Effector CD4-positive, alpha-beta T cell (primary cell): ENCODE measurements around the gene DOCK1.

Source experiments
- DNase-seq: peaks from one replicate; pipeline ENCODE4 v3.0.0-alpha.2; 2020

DOCK1 gene

DNA sequence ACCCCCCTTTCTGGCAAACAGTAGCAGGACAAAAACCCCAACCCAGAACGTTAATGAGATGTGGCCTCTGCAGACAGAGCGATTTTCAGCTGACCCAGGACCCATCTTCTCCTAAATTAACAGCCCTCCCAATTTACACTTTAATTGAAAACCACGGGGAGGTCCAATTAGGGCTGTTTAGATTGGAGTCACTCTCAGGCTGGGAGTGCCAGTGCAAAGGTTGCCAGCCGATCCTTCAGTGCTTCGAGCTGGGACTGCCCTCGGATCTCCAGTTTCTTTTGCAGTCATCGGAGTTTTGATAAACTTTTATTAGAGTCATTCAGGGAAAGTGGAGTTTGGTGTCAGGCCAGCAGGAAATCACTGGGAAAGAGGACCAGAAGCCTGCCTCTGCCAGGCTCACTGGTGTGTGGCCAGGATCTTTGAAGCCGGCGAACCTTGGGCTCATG lies 108.0 kb downstream of the DOCK1 start:
- no peak for DNase-seq

DNA sequence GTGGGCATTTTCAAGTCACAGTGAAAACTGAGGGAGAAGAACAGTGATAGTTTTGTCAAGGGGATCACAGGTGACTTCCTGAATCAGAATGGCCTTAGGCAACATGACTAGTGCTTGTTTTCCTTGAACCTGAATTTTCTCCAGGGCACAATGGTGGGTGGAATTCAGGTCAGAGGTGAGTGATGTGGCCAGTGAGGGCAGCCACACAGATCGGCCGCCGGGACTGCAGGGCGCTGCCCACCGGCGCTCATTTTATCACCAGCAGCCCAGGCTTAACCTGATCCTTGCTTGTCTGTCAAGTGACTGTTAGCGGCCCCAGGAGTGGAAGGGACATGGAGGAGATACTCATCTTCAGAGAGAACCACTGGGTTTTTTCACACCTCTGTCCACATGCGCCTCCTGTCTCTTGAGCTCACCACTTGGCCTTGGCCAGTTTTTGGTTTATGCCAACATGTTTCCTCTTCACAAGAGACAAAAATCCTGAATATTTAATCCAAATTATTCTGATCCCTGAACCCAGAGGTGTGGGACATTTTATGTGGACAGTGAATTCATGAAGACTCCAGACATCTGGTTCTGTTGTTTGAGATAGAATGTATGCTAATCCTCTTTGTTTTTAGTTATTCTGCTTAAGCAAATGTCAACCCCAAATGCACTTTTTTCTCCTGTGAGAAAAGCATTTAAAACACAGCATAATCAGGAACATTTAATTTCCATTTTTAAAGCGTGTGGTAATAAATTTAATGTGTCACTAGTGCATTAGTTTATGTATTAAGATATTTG lies 108.7 kb downstream of the DOCK1 start:
- DNase-seq = no peak

DNA sequence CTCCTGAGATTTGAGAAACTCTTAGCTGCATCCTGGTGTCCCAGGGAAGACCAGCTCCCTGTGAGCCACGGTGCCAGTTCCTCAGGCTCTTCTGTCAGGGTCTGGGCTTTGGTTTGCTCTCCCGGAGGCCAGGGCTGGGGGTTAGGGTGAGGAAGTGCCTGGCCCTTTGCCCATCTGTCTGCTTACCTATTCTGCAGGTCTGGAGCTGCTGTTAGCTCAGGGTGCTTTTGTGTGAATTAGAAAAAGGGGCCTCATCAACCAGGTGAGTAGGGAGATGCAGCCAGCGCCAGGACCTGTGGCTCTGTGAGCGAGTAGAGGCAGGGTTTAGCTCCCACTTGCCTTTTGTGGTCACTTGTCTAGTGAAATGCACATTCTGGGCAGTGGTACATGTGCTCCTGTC lies 109.4 kb downstream of the DOCK1 start:
- no peak for DNase-seq

DNA sequence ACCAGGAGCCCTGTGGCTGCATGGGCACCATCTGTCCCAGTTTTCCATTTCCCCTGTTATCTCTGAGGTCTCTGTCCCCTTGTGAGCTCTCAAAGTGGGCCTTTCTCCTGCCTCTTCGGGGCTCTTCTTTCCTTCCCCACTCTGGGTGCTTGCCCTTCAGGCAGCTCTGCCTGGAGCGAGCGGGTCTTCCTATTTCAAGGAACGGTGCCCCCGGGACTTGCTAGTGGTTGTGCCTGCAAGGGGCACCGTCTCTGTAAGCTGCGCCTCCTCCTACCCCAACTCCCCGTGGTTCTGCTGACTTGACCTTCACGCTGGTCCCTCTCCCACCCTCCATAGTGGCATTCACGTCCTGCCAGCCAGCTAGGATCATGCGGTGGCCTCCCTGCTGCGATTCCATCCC lies 110.1 kb downstream of the DOCK1 start:
- DNase-seq = no peak

DNA sequence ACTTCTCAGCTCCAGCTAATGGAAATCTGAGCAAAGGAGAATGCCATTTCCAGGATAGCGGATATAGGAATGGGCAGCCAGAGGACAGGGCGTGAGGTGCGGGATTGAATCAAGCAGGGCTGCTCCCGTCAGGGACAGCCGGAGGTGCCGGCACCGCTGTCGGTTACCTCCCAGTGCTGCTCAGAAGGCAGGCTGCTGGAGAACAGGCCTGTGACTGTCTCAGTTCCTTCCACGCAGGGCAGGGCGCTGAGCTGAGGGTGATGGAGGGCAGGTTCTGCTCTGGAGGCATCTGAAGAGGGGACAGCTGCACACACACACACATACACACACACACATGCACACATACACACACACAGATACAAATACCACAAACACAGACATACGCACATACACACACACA lies 111.1 kb downstream of the DOCK1 start:
- DNase-seq = no peak

DNA sequence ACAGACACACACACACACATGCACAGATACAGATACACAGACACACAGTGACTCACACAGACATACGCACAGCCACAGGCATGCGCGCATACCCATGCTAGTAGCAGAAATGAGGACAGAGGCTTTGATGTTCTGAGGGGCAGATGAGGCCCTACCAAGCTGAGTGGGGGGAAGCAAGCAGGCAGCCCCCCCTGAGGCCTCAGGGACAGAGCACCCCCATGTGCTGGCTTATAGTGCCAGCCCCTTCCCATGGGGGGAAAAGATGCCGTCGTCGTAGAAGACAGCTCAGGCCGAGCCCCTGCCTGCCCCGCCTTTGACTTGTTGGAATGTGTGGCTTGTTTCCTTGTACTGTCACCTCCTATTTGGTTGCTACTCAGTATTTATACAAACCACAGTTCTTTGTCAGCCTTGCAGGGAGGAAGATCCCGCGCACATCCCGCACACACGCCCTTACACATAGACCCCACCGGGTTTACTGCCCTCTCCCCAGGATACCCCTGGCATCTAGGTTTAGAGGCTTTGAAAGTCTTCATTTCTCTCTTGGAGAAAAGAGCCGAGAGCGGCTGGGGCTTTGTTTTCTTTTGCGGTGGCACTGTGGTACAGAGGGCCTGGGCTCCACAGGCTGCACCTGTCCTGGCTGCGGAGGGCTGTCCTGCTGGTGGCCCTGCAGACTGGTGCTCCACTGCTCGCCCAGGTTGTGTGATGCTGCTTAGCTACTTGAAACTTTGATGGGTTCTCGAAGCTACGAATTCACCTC lies 112.5 kb downstream of the DOCK1 start:
- DNase-seq = no peak

- no peak for DNase-seq
Measured at GRCh38 chr10:127018298-127018650, 113.0 kb downstream of the DOCK1 start.

- DNase-seq = no peak
Measured at GRCh38 chr10:127018766-127019165, 113.5 kb downstream of the DOCK1 start.

DNA sequence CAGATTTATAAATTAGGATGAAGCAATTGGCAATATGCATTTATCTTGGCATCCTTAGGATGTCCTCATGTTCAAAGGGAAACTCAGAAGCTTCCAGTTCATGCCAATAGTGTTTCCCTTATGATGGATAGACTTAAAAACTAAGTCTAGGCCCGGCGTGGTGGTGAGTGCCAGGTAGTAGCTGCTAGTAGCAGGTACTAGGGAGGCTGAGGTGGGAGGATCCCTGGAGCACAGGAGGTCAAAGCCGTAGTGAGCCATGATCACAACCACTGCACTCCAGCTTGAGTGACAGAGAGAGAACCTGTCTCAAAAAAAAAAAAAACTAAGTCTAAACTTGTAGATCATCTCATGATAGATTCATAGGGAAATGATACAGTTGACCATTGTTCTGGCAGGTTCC lies 115.0 kb downstream of the DOCK1 start:
- no peak for DNase-seq

DNA sequence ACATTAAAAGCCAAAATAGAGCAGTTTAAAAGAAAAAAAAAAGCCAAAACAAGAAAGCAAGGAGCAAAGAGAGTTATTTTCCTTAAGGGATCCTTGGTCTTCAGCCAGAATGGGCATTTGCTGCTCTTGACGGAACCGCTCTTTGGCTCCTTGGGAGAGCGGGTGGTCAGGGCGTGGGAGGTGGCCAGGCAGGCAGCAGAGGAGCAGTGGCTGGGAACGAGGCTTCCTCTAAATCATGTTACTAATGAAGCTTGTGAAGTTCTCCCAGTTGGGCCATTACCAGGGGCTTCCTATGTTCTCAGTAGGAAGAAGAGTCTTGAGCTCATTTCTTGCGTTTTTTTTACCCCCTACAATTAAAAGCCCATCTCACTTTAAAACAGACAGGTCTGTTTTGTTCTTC lies 116.6 kb downstream of the DOCK1 start:
- no peak for DNase-seq

GRCh38 chr10:127024685-127025435 lies 119.6 kb downstream of the DOCK1 start:
- no peak for DNase-seq

- DNase-seq = no peak
Measured at GRCh38 chr10:127027786-127028185, 122.6 kb downstream of the DOCK1 start.

GRCh38 chr10:127028556-127028955 lies 123.3 kb downstream of the DOCK1 start:
- no peak for DNase-seq

GRCh38 chr10:127029061-127029460 lies 123.8 kb downstream of the DOCK1 start:
- DNase-seq = no peak

GRCh38 chr10:127033216-127034033 lies 128.2 kb downstream of the DOCK1 start:
- no peak for DNase-seq

- no peak for DNase-seq
Measured at GRCh38 chr10:127034034-127034633, 128.9 kb downstream of the DOCK1 start.

GRCh38 chr10:127034790-127035189 lies 129.6 kb downstream of the DOCK1 start:
- DNase-seq = no peak

DNA sequence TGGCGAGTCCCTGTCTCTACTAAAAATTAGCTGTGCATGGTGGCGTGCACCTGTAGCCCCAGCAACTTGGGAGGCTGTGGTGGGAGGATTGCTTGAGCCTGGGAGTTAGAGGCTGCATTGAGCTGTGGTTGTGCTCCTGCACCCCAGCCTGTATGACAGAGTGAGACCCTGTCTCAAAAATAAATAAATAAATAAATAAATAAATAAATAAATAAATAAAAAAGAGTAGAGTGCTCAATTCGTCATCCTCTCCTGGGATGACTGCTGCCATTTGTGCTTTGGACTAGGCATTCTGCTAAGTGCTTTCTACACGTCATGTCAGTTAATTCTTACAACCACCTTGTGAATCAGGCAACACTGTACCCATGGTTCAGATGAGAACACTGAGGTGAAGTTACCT lies 130.6 kb downstream of the DOCK1 start:
- no peak for DNase-seq

- no peak for DNase-seq
Measured at GRCh38 chr10:127036987-127037386, 131.8 kb downstream of the DOCK1 start.

DNA sequence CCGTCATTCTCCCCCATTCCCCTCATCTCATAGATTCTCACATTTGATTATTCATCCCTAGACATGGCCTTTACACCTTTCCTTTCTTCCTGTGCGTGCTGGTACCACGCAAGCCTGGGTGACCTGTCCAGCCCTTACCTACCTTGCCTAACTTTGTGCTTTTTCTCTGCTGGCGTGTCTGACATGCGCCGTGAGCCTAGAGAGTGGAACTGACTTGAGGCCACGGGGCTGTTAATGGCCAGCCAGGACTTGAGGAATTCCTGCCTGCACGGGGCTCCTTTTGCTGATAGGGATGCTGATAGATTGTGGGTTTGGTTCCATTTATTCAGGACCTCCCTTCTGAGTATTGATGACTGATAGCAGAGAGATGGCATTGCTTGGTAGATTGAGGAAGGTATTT lies 134.2 kb downstream of the DOCK1 start:
- DNase-seq = no peak

DNA sequence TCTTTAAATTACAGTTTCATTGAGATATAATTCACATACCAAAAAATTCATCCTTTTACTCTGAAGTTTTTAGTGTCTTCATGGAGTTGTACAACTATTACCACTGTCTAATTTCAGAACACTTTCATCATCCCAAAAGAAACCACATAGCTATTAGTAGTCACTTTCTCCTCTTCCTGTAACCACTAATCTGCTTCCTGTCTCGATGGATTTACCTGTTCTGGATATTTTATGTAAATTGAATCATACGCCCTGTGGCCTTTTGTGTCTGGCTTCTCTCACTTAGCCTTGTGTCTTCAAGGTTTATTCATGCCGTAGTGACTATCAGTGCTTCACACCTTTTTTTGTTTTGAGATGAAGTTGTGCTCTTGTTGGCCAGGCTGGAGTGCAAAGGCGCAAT lies 135.5 kb downstream of the DOCK1 start:
- DNase-seq = no peak

DNA sequence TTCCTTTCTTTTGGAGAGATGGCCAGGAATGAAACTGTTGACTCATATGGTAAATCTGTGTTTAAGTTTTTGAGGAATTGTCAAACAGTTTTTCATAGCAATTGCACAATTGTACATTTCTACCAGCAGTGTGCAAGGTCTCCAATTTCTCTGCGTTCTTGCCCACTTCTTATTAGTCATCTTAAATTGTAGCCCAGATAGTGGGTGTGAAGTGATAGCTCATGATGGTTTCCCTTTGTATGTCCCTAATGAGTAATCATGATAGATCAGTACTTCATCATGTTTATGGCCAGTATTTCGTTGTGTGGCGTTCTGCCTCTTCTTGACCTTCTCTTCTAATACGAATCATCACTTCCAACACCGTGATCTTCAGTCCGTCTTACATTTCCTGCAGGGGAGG lies 136.3 kb downstream of the DOCK1 start:
- no peak for DNase-seq
